AML-193 (cell line): ENCODE measurements around the gene ZGPAT.
"Not testable (repeated sequence)": the region's sequence is repeated elsewhere in the genome, so short reads cannot be mapped to it uniquely, and the experiment has no call there.

Experiments
- DNase-seq, 2 experiments: peaks; one replicate each; lab custom pipeline; 2025; lab: John Stamatoyannopoulos, UW

The ZGPAT gene

DNA sequence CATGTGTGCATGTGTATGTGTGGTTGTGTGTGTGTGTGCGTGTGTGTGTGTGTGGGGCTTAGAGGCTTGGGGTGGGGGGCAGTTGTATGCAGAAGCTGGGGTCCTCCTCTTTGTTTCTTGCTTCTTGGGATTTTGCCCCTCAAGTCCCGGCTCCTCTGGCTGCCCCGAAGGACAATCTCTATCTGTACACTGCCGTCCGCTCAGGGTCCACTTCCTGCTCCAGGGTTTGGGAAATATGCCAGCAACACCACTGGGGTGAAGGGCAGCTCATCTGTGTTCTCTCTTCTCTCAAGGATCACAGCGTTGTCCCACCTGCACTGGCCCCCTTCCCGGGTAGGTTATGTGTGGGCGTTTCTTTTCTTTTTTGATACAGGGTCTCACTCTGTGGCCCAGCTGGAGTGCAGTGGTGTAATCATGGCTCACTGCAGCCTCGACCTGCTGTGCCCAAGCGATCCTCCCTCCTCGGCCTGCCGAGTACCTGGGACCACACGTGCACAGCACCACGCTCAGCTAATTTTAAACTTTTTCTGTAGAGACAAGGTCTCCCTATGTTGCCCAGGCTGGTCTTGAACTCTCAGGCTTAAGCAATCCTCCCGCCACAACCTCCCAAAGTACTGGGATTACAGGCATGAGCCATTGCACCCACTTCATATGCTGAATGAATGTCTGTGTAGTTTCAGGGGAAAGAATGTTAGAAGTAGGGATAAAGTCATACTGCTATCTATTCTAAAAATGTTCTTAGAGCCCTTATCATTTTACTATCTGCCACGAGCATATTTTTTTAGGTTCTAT lies 57.4 kb downstream of the ZGPAT start:
- no peak for DNase-seq

- no peak for DNase-seq
Measured at GRCh38 chr20:63765902-63766301, 58.1 kb downstream of the ZGPAT start.

GRCh38 chr20:63766695-63767426 lies 59.0 kb downstream of the ZGPAT start:
- no peak for DNase-seq

DNA sequence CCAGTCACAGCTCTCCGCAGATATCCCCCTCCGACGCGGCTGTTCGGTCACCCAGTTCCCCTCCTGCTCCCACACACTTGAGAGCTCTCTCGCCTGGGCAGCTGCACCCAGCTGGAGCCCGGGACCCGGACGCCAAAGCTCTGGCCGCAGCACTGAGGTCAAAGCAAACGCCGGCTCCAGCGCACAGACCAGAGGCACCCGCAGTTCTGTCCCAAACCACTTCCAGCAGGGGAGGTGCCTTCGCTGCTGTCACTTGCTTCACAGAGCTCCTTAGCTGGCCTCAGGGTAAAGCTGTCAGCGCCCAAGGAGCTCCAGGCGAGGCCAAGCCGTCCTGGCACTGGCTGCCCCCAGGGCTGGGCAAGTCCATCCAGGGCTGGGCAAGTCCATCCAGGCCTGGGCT lies 59.6 kb downstream of the ZGPAT start:
- no peak for DNase-seq

DNA sequence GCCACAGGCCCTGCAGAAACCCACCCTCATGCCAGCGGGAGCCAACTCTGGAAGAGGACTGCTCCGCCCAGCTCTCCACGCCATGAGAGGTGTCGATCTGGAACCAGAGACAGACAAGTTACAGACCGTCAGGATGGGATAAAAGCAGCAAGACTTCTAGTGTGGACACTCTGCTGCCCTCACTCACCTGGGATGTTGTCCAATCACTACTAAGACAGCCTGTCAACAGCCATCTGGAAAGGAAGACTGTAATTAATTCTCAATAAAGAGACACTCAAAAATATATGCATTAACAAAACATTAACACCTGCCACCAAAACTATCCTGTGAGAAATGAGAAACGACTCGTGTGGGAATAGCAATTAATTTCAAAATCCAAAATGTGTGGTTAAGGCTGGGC lies 60.0 kb downstream of the ZGPAT start:
- no peak for DNase-seq

DNA sequence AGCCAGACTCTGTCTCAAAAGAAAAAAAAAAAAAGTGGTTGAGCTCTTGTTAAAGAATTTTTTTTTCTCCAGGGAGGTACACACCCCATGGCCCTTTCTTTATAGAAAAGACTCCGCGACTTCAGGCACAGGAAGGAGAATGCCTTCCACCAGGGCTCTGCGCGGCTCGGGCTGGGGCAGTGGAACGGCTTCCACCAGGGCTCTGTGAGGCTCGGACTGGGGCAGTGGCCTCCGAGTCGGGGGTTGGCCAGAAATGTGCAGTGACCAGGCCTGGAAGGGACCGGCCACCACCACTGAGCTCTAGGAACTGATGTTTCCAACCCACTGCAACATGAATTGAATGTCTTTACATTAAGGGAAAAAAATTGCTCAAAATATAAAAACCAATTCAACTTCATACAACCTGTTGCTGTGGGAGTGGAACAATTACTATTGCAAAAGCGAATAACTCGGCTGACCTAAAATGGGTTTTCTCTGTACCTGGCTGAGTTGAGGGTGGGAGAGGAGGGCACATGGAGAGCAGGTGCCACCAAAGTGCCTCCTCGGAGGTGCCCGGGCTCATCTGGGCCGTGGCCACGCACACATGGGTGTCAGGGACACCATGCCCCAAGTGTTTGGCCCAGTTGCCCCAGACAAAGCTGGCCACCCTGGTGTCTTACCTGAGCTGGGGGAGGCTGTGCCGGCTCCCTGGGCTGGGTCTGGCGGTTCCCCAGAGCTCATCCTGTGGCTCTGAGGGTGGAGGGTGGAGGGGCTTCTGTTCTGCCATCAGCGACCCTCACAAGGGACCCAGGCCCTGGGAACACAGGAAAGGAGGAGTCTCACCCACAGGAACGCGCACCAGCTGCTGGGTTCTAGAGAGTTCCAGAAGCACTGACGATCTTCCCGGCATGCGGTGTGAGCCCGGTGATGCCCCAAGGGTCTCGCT lies 61.0 kb downstream of the ZGPAT start:
- DNase-seq: no peak

DNA sequence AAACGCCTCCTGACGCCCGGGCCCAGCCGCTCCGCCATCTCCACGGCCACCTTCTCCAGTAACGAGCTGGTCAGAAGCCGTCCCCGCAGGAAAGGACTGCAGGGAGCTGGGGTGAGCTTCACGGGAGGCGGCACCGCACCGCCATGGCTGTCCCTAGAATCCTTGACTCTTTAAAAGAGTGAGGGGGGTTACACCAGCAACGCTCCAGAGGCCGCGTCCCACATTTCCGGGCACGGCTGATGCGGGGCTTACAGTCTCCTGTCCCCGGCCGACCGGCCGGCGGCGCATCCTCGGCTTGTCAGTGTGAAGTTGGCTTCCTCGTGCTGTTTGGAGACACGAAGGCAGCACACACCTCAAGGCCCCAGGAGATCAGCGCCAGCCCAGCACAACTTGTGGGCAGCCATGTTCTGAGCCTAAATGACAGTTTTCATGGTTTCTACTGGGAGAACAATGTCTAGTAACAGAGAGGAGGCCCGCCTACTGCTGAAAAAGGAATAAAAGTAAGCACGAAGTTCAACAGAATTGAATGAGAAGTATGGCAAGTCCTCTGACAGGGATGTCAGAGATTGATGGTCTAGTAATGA lies 62.1 kb downstream of the ZGPAT start:
- no peak for DNase-seq

DNA sequence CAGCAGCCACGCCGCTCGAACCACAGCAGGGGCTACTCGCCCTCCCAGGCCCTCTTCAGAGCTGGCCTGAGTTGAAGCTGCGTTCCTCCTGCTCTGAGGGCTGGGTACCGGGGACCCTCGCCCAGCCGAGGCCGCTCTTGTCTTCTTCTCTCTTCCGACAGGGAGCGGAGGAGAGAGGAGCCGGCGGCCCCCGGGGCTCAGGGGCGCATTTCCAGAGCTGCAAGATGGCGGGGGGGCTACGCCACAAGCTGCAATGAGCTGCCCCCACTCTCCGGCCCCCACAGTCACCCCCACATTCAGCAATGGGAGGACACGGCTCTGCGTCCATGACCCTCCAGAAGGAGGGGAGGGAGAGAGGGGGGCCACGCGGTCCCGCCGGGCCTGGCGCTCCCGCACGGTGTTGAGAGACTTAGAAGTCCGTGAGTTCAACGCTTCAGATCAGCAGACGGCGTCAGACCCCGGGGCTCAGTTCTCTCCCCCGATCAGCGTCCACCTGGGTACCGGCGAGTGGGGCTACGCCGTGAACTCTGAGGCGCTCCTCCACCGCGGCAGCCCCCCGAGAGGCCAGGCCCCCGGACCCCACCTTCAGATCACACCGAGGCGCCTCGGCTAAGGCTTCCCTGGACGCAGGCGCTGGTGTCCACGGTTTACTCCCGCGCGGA lies 63.3 kb downstream of the ZGPAT start:
- no peak for DNase-seq

DNA sequence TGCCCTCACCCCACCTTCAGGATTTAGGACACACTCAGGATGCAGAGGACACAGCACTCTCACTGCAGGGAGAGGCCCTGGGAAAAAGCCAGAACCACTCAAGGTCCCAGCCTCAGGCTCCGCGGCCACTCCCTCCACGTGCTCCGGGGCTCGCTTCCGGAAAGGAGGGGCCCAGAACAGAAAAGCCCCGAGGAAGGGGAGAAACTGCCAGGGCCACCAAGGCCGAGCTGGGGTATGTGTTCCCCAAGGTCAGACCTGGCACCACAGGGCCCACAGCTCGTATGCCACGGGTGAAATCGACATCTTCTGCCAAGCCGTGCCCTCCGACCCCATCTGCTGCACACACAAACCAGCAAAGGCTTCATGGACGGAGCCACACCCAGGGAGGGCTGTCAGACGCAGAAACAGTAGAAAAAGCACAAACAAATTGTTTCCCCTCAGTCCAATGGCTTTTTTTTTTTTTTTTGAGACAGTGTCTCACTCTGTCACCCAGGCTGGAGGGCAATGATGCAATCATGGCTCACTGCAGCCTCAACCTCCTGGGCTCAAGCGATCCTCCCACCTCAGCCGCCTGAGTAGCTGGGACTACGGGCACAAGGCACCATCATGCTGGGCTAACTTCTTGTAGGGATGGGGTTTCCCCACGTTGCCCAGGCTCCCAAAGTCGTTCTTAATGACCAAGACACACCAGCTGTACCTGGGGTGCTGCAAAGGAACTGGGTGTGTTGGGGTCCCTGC lies 65.1 kb downstream of the ZGPAT start:
- no peak for DNase-seq

DNA sequence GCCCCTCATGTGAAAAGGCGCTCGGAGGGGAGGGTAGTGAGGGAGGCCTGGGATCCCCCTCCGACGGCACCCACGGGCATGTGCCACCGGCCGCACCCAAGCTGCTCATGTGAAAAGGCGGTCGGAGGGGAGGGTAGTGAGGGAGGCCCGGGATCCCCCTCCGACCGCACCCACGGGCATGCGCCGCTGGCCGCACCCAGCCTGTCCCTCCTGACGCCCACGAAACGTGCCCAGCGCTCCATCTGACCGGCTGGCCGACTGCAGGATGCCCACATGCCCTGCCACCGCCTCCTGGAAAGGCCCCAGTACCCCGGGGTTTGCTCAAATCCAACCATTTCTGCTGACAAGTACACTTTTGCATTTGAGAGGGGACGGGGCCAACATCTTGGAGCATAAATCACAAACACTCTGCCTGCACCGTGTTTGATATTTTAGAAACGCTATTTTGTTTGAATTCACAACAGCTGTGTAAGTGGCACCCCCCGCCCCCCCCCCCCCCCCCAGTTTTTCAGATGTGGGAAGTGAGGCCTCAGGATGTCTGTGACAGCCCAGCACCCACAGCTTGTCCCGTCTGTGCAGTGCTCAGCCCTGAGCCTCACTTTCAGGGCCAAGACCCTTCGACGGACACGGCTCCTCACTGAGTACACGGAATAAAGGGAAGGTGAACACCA lies 65.9 kb downstream of the ZGPAT start:
- no peak for DNase-seq

GRCh38 chr20:63774306-63774705 lies 66.5 kb downstream of the ZGPAT start:
- no peak for DNase-seq

DNA sequence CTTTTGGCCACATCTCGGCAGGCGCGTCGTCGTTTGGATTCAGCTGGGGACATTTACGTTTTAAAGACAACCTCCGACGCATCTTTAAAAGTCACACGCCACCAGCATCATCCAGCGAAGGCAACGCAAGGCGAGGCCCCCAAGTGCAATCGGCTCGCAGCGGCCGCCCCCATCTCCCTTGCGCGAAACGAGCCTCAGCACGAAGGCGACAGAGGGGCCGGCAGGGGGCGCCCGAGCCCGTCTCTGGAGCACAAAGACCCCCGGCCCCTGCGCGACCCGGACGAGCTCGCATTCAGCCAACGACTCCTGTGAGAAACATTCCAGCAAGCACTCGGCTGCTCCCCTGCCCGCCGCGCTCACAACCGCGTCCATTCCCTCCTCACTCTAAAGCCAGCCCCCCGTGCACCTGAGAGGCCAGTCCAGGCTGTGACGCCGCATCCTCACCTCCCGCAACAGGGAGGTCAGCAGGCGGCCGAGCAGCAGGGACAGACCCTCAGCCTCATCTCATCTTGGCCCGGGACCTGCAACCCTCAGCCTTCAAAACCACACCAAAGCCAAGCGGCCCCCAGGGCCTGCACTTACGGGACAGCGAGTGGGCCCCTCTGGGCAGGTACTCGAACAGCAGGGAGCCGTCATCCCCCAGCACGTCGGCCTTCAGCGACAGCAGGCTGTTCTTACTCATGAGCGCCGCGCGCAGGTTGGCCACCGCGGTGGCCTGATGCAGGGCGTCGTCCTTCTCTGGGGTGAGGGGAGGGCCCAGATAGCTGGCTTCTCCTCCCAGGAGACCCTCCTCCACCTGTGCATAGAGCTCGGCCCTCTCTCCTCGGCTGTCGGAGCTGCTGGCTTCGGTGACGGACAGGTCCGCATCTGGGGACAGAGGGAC lies 67.5 kb downstream of the ZGPAT start:
- DNase-seq: no peak

GRCh38 chr20:63776875-63777274 lies 69.0 kb downstream of the ZGPAT start:
- not testable (repeated sequence) for DNase-seq

GRCh38 chr20:63777614-63778013 lies 69.8 kb downstream of the ZGPAT start:
- no peak for DNase-seq

GRCh38 chr20:63778034-63778752 lies 70.4 kb downstream of the ZGPAT start:
- no peak for DNase-seq

DNA sequence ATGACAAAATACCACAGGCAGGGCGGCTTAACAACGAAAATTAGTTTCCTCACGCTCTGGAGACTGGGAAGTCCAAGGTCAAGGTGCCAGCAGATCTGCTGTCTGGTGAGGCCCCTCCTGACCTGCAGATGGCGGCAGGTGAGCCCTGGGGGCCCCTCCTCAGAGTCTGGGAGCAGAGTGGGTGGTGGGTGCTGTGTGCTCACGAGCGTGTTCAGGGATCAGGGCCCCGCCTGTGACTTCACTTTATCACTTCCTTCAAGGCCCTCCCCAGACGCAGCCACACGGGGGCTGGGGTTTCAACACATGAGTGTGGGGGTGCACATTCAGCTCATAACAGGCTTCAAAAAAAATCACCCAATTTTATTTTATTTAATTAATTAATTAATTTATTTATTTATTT lies 71.0 kb downstream of the ZGPAT start:
- no peak for DNase-seq

DNA sequence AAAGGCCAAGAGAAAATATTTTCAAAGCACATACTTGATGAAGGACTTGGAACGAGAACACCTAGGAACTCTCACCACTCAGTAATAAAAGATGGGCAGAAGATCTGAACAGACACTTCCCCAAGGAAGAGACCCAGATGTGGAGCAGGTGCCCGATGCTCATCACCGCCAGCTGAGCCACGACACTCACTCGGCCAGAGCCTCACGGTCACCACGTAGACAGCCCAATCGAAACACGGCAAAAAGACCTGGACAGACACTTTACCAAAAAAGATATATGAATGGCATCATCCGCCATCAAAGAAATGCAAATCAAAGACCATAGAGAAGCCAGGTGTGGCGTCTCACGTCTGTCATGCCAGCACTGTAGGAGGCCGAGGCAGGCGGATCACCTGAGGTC lies 73.3 kb downstream of the ZGPAT start:
- DNase-seq: no peak

DNA sequence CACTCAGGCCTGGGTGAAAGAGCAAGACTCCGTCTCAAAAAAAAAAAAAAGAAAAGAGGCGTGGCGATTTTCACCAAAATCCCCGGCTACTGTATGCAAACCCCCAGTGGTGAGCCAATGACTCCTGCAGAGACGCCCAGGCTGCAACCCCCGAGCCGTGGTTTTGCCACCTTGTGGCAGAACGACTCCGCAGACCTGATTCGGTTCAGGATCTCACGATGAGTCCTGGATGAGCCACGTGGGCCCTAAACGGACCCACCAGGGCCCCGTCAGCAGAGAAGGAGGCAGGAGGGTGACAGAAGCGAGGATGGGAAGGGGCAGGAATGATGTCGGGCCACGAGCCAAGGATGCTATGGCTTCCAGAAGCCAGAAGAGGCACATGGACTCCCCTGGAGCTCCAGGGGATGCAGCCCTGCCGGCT lies 74.2 kb downstream of the ZGPAT start:
- peak in 1 of 2 experiments; percentile 20 for DNase-seq
